Measurements from ENCODE around the gene GTF3C1.

GTF3C1 gene

DNA sequence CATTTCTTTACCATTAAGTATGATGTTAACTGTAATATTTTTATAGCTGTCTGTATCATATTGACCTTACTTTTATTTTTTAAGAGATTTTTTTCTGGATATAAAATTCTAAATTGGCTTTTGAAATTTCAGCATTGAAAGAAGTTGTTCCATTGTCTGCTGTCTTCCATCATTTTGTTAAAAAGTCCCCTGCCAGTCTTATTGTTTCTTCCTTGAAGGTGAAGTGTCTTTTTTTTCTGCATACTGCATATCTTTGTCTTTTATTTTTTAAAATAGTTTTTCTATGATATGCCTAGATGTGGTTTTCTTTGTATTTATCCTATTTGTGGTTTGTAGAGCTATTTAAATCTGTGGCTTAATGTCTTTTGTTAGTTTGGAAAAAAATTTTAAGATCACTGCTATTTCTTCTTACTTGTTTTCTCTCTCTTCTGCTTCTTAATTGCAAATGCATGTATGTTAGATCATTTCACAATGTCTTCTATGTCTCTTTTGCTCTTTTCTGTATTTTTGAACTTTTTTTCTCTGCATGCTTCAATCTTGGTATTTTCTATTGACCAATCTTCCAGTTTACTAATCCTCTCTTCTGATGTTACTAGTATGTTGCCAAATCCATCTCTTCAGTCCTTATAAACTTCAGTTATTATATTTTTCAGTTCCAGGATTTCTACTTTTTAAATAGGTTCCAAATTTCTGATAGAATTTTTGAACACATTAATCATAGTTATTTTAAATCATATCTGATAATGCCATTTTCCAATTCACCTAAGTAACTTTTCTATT is 127.6 kb downstream of the GTF3C1 start:
- no peak for DNase-seq

DNA sequence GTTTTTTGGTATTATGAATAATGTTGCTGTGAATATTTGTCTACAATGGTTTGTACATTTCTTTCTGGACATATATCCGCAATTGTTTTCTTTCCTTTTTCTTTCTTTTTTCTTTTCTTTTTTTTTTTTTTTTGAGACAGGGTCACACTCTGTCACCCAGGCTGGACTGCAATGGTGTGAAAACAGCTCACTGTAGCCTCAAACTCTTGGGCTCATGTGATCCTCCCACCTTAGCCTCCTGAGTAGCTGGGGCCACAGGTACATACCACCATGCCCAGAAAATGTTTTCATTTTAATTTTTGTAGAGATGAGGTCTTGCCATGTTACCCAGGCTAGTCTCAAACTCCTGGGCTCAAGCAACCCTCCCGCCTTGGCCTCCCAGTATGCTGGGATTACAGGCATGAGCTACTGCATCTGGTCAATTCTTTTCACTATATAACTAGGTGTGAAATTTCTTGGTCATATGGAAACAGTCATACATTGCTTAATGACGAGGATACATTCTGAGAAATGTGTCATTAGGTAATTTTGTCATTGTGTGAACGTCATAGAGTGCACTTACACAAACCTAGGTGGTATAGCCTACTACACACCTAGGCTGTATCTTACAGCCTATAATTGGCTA is 132.6 kb downstream of the GTF3C1 start:
- no peak for DNase-seq

DNA sequence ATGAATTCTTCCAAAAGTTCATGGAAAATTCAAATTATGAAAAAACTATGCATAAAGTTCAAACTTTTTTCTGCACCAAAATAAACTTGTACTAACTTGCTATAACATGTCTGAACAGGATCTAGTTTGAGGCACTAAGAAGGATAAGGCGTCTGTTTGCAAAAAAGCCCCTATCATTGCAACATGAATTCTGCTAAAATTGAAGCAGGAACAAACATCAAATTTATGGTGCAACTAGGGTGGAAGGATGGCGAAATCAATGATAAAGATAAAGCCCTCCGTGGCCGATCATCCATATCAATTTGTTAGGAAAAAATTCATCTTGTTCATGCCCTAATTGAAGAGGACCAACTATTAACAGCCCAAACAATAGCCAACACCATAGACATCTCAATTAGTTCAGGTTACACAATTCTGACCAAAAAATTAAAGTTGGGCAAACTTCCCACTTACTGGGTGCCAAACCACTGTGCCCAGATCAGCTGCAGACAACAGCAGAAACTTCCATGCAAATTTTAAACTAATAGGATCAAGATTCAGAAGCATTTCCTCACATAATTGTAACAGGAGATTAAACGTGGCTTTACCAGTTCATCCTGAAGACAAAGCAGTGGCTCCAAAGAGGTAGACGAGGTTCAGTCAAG is 134.8 kb downstream of the GTF3C1 start:
- DNase-seq = no peak

DNA sequence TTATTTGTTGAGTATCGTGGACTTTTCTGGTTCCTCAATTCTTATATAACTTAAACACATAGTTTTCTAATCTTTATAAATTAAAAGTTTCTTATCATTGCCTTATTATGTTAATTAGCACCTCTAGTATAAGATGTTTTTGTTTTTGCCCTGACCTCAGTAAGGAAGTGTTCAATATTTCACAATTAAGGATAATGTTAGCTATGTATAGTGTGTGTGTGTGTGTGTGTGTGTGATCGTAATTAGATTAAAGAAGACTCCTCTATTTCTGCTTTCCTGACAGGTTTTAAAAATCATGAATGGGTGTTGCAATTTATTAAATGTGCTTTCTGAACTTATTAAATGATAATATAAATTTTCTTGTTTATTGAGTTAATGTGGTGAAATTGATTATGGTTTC is 135.8 kb downstream of the GTF3C1 start:
- no peak for DNase-seq

DNA sequence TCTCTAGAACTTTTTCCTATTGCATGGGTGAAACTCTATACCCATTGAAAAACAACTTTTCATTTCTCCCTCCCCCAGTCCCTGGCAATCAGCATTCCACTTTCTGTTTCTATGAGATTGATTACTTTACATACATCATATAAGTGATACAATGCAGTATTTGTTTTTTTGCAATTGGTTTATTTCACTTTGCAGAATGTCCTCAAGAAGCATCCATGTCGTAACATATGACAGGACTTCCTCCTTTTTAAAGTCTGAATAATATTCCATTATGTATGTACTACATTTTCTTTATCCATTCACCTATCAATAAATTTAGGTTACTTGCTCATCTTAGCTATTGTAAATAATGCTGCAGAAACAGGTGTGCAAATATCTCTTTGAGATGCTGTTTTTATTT is 139.0 kb downstream of the GTF3C1 start:
- DNase-seq = no peak

Measured in GOT3 (cell line).